HG03342 (cell line): ENCODE measurements around the gene CCDC188.

Experiments
- ATAC-seq: cut with Tn5 transposase; IDR thresholded peaks from one replicate; pipeline ENCODE4 v1.9.1; 2021; ENCODE audit warnings: mild to moderate bottlenecking, moderate library complexity; ENCODE audit not compliant: unreplicated experiment

The CCDC188 gene

GRCh38 chr22:20151276-20151588 is 377 bp upstream of the CCDC188 start:
- ATAC-seq = no peak

DNA sequence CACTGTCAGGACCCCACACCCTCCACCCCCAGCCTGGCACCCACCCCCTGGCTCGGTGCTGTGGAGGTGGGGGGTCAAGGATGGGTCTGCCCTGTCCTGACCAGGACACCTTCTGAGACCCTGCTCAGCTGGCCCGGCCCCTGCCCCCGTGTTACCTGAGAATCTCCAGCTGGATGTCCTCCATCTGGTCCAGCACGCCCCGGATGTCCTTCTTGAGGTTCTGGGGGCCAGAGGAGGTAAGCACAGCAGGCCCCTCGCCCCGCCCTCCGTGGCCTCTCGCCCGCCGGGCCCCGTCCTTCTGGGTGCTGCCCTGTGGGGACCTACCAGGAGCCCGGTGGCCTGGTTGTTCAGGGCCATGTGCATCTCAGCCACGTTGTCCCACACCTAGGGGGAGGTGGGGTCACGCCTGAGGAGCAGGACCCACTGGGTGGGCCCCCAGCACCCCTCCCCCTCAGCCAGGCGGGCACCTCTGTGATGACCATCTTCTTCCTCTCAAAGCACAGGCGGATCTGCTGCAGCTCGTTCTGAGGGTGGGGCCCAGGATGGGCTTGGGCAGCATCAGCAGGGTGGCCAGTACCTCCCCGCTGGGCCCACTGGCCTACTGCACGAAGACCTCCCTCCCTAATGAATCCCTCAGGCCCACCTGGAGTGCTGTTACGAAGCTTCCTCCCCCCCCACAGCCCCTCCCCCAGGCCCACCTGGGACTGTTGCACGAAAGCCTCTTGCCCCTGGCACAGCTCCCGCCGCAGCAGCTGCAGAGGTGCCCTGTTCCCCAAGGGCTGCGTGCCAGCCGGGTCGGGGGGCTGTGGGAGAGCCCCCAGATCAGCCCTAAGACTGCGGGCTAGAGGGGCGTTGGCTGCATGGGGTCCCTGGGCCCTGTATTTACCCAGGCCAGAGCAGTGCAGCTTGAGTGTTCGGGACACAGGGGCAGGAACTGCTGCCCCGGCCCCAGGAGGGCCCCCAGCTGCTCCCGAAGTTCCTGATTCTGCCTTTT is 1.3 kb downstream of the CCDC188 start:
- no peak for ATAC-seq

GRCh38 chr22:20148414-20148813 is 2.4 kb downstream of the CCDC188 start:
- no peak for ATAC-seq

DNA sequence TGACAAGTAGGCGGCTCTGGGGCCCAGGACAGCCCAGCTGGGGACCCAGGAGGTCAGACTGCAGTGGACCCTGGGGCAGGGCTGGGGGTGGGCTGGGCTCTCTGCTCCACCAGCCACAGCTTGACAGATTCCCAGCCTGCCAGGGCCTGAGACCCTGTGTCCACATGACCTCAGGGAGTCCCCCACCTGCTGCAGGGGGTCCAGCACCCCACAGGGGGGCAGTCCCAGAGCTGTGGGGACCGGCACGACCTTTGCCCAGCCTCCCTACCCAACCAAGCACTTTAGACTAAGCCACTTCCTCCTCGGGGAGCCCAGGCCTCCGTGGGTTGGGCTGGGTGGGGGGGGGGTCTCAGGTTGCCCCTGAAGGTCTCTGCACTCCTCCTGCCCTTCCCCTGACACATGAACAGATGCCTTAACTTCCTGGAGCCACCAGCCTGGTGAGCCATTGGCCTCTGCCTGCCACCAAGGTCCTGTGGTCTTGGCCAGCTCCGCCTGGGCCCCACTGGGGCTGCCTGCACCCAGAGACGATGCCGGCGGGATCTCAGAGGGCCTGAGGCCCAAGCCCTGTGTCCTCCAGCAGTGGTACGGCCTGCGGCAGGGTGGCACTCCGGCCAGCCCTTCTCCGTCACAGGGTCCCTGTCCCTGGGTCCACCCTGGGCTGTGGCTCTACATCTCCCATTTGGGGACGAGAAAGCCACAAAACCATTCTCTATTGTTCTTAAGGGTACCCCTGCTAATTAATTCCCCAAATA is 3.4 kb downstream of the CCDC188 start:
- ATAC-seq = no peak

GRCh38 chr22:20146777-20147176 is 4.1 kb downstream of the CCDC188 start:
- ATAC-seq = no peak

DNA sequence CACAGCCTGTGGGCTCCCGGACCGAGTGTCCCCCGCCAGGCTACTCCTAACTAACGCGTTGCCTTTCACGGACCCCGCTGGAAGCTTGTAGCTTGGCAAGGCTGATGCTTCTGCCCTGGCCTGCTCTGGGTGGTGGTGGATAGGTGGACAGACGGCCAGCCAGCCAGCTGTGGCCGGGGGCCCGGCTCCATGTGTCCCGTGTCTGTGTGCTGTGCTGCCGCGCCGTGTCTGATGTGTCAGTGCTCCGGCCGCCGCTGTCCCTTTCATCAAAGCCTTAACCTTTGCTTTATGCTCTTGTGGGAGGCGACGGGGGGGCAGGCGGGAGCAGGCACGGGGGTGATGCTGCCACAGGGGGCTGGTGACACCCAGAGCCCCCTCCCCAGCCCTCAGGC is 5.0 kb downstream of the CCDC188 start:
- no peak for ATAC-seq

DNA sequence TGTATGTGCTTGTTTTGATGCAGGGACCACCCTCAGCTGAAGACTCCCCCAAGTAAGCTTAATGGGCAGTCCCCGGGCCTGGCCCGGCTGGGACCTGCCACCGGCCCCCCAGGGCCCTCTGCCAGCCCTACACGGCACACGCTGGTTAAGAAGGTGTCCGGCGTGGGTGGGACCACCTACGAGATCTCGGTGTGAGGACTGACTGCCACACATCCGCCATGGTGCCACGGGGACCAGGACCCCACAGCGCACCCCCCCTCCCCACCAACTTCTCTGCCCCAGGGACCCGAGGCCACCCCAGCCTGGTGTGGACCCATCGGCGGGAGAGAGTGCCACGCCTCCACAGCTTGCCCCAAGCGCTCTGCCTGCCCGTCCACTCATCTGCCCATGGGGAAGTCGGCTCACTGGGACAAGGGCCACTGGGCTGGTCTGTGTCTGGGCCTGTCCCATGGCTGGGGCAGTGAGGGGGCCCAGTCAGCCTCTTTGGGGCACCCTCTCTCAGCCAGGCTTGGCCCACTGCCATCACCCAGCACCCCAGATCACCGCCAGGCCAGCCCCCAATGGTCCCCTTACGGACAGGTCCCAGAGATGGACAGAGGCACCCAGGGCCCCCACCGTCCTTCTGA is 5.5 kb downstream of the CCDC188 start:
- no peak for ATAC-seq

GRCh38 chr22:20143883-20144665 is 6.8 kb downstream of the CCDC188 start:
- ATAC-seq = no peak

DNA sequence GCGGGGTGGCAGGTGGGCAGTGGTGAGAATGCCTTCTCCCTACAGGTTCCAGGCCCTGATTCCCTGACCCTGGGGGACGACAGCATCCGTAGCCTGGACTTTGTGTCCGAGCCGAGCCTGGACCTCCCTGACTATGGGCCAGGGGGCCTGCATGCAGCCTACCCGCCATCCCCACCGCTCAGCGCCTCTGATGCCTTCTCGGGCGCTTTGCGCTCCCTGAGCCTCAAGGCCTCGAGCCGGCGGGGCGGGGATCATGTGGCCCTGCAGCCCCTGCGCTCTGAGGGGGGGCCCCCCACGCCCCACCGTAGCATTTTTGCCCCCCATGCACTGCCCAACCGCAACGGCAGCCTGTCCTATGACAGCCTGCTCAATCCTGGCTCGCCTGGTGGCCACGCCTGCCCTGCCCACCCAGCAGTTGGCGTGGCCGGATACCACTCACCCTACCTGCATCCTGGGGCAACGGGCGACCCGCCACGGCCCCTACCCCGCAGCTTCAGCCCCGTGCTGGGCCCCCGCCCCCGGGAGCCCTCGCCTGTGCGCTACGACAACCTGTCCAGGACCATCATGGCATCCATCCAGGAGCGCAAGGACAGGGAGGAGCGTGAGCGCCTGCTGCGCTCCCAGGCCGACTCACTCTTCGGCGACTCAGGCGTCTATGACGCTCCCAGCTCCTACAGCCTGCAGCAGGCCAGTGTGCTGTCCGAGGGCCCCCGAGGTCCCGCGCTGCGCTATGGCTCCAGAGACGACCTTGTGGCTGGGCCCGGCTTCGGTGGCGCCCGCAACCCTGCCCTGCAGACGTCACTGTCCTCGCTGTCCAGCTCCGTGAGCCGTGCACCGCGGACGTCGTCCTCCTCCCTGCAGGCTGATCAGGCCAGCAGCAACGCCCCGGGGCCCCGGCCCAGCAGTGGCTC is 7.9 kb downstream of the CCDC188 start:
- ATAC-seq = no peak

GRCh38 chr22:20141186-20142077 is 9.4 kb downstream of the CCDC188 start:
- no peak for ATAC-seq

DNA sequence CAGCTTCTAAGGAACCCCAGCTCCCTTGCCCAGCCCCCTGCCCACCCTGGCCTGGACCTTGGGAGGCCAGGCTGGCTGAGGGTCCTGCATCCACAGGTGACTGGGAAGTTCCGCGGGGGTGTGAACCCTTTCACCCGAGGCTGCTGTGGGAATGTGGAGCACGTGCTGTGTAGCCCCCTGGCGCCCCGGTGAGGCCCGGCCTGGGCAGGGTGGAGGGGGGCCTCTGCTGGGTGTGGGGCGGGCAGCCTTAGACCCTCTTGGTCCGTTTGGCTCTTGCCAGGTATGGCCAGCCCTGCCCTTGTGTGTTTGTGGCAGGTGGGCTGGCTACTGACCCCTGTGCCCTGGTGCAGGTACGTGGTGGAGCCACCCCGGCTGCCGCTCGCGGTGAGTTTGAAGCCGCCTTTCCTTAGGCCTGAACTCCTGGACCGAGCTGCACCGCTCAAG is 10.3 kb downstream of the CCDC188 start:
- no peak for ATAC-seq

- ATAC-seq = no peak
Observed at GRCh38 chr22:20140107-20140445, 10.8 kb downstream of the CCDC188 start.

DNA sequence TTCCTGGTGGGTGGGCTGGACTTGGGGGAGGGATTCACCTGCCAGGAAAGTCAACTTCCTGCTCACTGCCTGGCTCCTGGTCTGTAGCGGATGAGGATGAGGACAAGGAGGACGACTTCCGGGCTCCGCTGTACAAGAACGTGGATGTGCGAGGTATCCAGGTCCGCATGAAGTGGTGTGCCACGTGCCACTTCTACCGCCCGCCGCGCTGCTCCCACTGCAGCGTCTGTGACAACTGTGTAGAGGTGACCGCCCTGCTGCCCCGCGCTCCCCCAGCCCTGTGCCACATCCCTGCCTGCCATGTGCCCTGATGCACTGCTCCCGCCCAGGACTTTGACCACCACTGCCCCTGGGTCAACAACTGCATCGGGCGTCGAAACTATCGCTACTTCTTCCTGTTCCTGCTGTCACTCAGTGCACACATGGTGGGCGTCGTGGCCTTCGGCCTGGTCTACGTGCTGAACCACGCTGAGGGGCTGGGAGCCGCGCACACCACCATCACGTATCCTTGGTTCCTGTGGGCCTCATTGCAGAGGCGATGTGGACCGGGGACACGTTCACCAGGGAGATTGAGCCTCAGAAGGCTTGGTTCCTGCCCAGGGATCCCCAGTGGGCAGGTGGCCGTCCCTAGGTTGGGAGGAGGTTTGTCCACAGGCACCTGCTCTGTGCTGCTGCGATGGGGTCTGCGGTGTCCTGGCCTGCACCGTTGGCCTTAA is 11.3 kb downstream of the CCDC188 start:
- no peak for ATAC-seq

DNA sequence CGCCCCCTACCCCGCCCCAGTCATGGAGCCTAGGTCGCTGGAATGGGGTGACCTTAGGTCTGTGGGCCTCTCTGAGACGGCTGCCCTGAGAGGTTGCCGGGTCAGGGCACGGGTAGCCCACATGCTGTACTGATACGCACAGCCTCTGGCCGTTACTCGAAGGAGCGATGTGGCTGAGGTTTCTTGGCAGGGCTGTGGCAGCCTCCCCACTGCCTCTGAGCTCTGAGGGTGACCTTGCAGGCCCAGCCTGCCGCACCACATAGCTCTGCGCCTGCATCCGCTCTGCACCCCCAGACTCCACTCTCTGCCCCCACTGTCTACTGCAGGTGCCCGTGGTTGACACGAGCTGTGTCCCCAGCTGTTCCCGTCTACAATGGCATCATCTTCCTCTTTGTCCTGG is 12.0 kb downstream of the CCDC188 start:
- no peak for ATAC-seq

DNA sequence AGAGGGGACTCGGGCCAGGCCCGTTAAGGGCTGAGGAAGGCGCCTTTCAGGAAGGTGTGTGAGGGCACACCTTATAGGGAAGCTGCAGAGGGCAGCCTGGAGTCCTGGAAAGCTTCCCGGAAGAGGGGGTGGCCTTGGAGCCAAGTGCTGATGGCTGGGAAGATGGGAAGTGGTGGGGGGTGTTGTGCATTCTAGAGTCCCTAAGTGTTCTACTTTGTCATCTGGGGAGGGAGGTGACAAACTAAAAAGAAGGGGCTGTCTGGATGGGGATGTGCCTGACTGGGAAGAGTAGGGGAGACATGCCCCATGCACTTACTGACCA is 12.5 kb downstream of the CCDC188 start:
- no peak for ATAC-seq

- ATAC-seq = no peak
Observed at GRCh38 chr22:20137671-20138416, 13.0 kb downstream of the CCDC188 start.

- ATAC-seq = no peak
Observed at GRCh38 chr22:20137113-20137512, 13.7 kb downstream of the CCDC188 start.

GRCh38 chr22:20136603-20136873 is 14.3 kb downstream of the CCDC188 start:
- no peak for ATAC-seq
